ENCODE measurements around the gene RHBDD1. TPM values are rescaled to one million over a fixed set of nuclear protein-coding genes. Genes with fewer than 3 reads are reported as not detected.

Gene RHBDD1
- total and polyA plus RNA-seq, 8 donors = 1.8 to 31.6 (median 6.0) TPM

GRCh38 chr2:226894752-226895151 lies 58.9 kb downstream of the RHBDD1 start:
- Histone ChIP-seq H3K9me3 (no peaks in the 10 kb centered on the region), H3K27ac (no peak overlapping the region), H3K27me3 (no peaks in the 10 kb centered on the region), H3K4me3 (no peak overlapping the region), H3K4me1 (peaks cover 0 to 4% (median 0%) of the 10 kb centered on the region in 4 donors), H3K36me3 (peaks cover 0 to 21% (median 3%) of the 10 kb centered on the region in 4 donors)
- no peak for DNase-seq
- intact Hi-C loops (cut with DNase I; ENCODE audit: low total_unique reads) = no loop called here
- TF ChIP-seq POLR2A (IDR thresholded peaks at IDR 0.05) (no peak), POLR2AphosphoS5 (IDR thresholded peaks at IDR 0.05) (no peak)
- 83 to 93% (median 90%) methylated on average over 3 of the region's 3 CpGs for WGBS, 5 donors

- Histone ChIP-seq H3K4me1 (peaks cover 0 to 4% (median 0%) of the 10 kb centered on the region in 4 donors), H3K27me3 (no peaks in the 10 kb centered on the region), H3K9me3 (no peaks in the 10 kb centered on the region), H3K27ac (no peak overlapping the region), H3K4me3 (no peak overlapping the region), H3K36me3 (peaks cover 0 to 21% (median 3%) of the 10 kb centered on the region in 4 donors)
- TF ChIP-seq EP300 (IDR thresholded peaks at IDR 0.05) = no peak
- no peak for DNase-seq
- 88 to 97% (median 94%) methylated on average over 2 of the region's 2 CpGs for whole genome bisulfite sequencing, 5 donors
- intact Hi-C loops (cut with DNase I; ENCODE audit: low total_unique reads) = no loop called here
Observed at GRCh38 chr2:226895579-226895978, 59.7 kb downstream of the RHBDD1 start.

GRCh38 chr2:226898121-226898520 lies 62.3 kb downstream of the RHBDD1 start:
- intact Hi-C loops (cut with DNase I; ENCODE audit: low total_unique reads) = no loop called here
- WGBS, 5 donors = 96 to 97% (median 97%) methylated on average over 4 of the region's 4 CpGs

GRCh38 chr2:226898897-226899296 lies 63.0 kb downstream of the RHBDD1 start:
- WGBS, 5 donors = 91 to 98% (median 94%) methylated on average over 3 of the region's 3 CpGs
- H3K4me3 ChIP-seq = no peak overlapping the region
- peaks cover 0 to 24% (median 6%) of the 10 kb centered on the region in 4 donors for H3K36me3 ChIP-seq
- no peaks in the 10 kb centered on the region for H3K4me1 ChIP-seq
- no peaks in the 10 kb centered on the region for H3K27me3 ChIP-seq
- intact Hi-C loops (cut with DNase I; ENCODE audit: low total_unique reads) = no loop called here
- no peaks in the 10 kb centered on the region for H3K9me3 ChIP-seq
- H3K27ac ChIP-seq = no peak overlapping the region
- no peak for DNase-seq
- TF ChIP-seq POLR2A (IDR thresholded peaks at IDR 0.05) (no peak), CTCF (IDR thresholded peaks at IDR 0.05) (no peak)

More at GRCh38 chr2:226898121-226898520, 62.3 kb downstream of the RHBDD1 start:
- no peak overlapping the region for H3K27ac ChIP-seq
- TF ChIP-seq POLR2A (IDR thresholded peaks at IDR 0.05) (no peak), POLR2AphosphoS5 (IDR thresholded peaks at IDR 0.05) (no peak), EP300 (IDR thresholded peaks at IDR 0.05) (no peak), CTCF (IDR thresholded peaks at IDR 0.05) (no peak)
- no peaks in the 10 kb centered on the region for H3K9me3 ChIP-seq
- no peaks in the 10 kb centered on the region for H3K4me1 ChIP-seq
- DNase-seq = no peak
- H3K27me3 ChIP-seq = no peaks in the 10 kb centered on the region
- H3K36me3 ChIP-seq = peaks cover 0 to 21% (median 3%) of the 10 kb centered on the region in 4 donors
- no peak overlapping the region for H3K4me3 ChIP-seq

- TF ChIP-seq POLR2AphosphoS5 (IDR thresholded peaks at IDR 0.05) (no peak), CTCF (IDR thresholded peaks at IDR 0.05) (no peak), EP300 (IDR thresholded peaks at IDR 0.05) (no peak), POLR2A (IDR thresholded peaks at IDR 0.05) (no peak)
- Histone ChIP-seq H3K27me3 (no peaks in the 10 kb centered on the region), H3K9me3 (no peaks in the 10 kb centered on the region), H3K36me3 (peaks cover 0 to 21% (median 12%) of the 10 kb centered on the region in 4 donors), H3K4me1 (no peaks in the 10 kb centered on the region), H3K27ac (no peak overlapping the region), H3K4me3 (no peak overlapping the region)
- DNase-seq = no peak
- intact Hi-C loops (cut with DNase I; ENCODE audit: low total_unique reads) = no loop called here
- 88 to 95% (median 94%) methylated on average over 6 of the region's 6 CpGs for WGBS, 5 donors
Observed at GRCh38 chr2:226902041-226902966, 66.5 kb downstream of the RHBDD1 start.

Measured in stomach (tissue), 9 donors.